Measurements from ENCODE around the gene XPNPEP1.

XPNPEP1 gene

GRCh38 chr10:109947111-109947920, 24.0 kb upstream of the XPNPEP1 start:
- no peak for DNase-seq

GRCh38 chr10:109946680-109947079, 23.4 kb upstream of the XPNPEP1 start:
- DNase-seq: no peak

- DNase-seq: no peak
These were observed 22.3 kb upstream of the XPNPEP1 start for GRCh38 chr10:109945473-109946177.

- no peak for DNase-seq
These were observed 21.3 kb upstream of the XPNPEP1 start for GRCh38 chr10:109944613-109945012.

GRCh38 chr10:109941236-109941862, 18.0 kb upstream of the XPNPEP1 start:
- DNase-seq: no peak

- no peak for DNase-seq
These were observed 17.2 kb upstream of the XPNPEP1 start for GRCh38 chr10:109940553-109940952.

- DNase-seq: no peak
These were observed 16.8 kb upstream of the XPNPEP1 start for GRCh38 chr10:109940117-109940516.

- no peak for DNase-seq
These were observed 16.1 kb upstream of the XPNPEP1 start for GRCh38 chr10:109939315-109939961.

- no peak for DNase-seq
These were observed 14.3 kb upstream of the XPNPEP1 start for GRCh38 chr10:109937460-109938065.

- DNase-seq: no peak
These were observed 11.9 kb upstream of the XPNPEP1 start for GRCh38 chr10:109934958-109935793.

- DNase-seq: no peak
These were observed 10.8 kb upstream of the XPNPEP1 start for GRCh38 chr10:109933984-109934565.

- DNase-seq: no peak
These were observed 9.7 kb upstream of the XPNPEP1 start for GRCh38 chr10:109932968-109933367.

- no peak for DNase-seq
These were observed 9.1 kb upstream of the XPNPEP1 start for GRCh38 chr10:109932391-109932790.

GRCh38 chr10:109931163-109931562, 7.9 kb upstream of the XPNPEP1 start:
- DNase-seq: no peak

GRCh38 chr10:109929501-109930219, 6.3 kb upstream of the XPNPEP1 start:
- DNase-seq: no peak

- no peak for DNase-seq
These were observed 5.2 kb upstream of the XPNPEP1 start for GRCh38 chr10:109928475-109928891.

GRCh38 chr10:109926825-109927224, 3.5 kb upstream of the XPNPEP1 start:
- no peak for DNase-seq

- no peak for DNase-seq
These were observed 2.9 kb upstream of the XPNPEP1 start for GRCh38 chr10:109926061-109926745.

GRCh38 chr10:109924967-109925620, 1.8 kb upstream of the XPNPEP1 start:
- DNase-seq: no peak

- no peak for DNase-seq
These were observed 776 bp upstream of the XPNPEP1 start for GRCh38 chr10:109924087-109924486.

Measured in stimulated activated naive CD4-positive, alpha-beta T cell treated with Interleukin-2 at 50 U/mL for 16 hours (primary cell).